Measurements from ENCODE around the gene AMOTL2.

DNA sequence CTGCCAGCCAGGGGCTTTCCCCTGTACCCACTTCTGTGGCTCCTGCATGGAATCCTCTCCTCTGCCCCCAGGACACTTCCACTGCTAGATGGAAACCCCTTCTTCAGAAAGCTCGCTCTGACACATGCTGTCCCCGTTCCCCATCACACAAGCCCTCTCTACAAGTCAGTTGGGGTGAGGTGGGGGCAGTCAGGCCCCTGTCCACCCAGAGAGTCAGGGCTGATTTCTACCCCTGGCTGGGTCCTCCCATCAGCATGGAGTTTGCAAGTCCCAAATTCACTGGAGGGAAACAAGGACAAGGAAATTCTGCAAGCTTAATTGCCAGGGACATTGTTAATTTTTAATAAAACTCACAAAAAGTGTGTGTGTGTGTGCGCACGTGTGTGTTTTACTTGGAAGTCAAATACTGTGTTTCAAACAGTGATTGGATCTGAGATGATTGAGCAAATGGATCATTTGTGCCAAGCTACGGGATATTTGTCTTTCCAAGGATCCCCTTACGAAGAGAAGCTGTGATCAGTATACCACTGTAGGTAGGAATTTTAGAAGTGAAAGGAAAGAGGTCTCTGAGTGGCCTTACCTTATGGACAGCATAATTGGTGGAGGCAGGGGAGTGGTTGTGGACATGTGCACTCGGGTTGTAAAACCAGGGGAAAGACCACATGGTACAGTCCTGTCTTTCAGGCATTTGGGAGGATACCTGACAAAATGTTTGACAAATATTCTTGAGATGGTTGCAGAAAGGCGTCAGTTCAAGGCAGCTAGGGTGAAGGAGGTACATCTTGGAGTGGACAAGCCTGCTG is 1.5 kb upstream of the AMOTL2 start:
- no peak for TF ChIP-seq EZH2 (IDR thresholded peaks at IDR 0.05; ENCODE audit: borderline replicate concordance, low read length)
- TF ChIP-seq, protein P1, sequence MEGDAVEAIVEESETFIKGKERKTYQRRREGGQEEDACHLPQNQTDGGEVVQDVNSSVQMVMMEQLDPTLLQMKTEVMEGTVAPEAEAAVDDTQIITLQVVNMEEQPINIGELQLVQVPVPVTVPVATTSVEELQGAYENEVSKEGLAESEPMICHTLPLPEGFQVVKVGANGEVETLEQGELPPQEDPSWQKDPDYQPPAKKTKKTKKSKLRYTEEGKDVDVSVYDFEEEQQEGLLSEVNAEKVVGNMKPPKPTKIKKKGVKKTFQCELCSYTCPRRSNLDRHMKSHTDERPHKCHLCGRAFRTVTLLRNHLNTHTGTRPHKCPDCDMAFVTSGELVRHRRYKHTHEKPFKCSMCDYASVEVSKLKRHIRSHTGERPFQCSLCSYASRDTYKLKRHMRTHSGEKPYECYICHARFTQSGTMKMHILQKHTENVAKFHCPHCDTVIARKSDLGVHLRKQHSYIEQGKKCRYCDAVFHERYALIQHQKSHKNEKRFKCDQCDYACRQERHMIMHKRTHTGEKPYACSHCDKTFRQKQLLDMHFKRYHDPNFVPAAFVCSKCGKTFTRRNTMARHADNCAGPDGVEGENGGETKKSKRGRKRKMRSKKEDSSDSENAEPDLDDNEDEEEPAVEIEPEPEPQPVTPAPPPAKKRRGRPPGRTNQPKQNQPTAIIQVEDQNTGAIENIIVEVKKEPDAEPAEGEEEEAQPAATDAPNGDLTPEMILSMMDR (conservative IDR thresholded peaks at IDR 0.05 in 1 of 2, IDR thresholded peaks at IDR 0.05 in 1 of 2; ENCODE audit: extremely low read depth in 1 of 2, insufficient read depth in 1 of 2, low read depth in 1 of 2, low read length in 2 of 2), result no peak
